NCI-H1930 (cell line): ENCODE data around the gene TRIM38.
"Not testable (repeated sequence)": the region's sequence is repeated elsewhere in the genome, so short reads cannot be mapped to it uniquely, and the experiment has no call there.

ENCODE experiments used
- DNase-seq, 2 experiments: peaks; one replicate each; lab custom pipeline; 2025; lab: John Stamatoyannopoulos, UW

TRIM38 gene

GRCh38 chr6:25962149-25963127, at the start of gene TRIM38:
TRIM38 (plus strand) TSS chr6:25962802; CDS start chr6:25966523, 3,721 bp downstream.
- DNase-seq, result no peak

- DNase-seq, result no peak
Observed at GRCh38 chr6:25913741-25914140, 48.9 kb upstream of the TRIM38 start.

- no peak for DNase-seq
Observed at GRCh38 chr6:25916330-25916729, 46.3 kb upstream of the TRIM38 start.

- no peak for DNase-seq
Observed at GRCh38 chr6:25916789-25917490, 45.7 kb upstream of the TRIM38 start.

GRCh38 chr6:25918083-25918683, 44.4 kb upstream of the TRIM38 start:
- no peak for DNase-seq

GRCh38 chr6:25919657-25920056, 42.9 kb upstream of the TRIM38 start:
- DNase-seq, result no peak

- no peak for DNase-seq
Observed at GRCh38 chr6:25921525-25922203, 40.9 kb upstream of the TRIM38 start.

GRCh38 chr6:25922301-25922700, 40.3 kb upstream of the TRIM38 start:
- DNase-seq, result no peak

GRCh38 chr6:25925876-25926275, 36.7 kb upstream of the TRIM38 start:
- DNase-seq, result no peak

GRCh38 chr6:25927178-25927577, 35.4 kb upstream of the TRIM38 start:
- no peak for DNase-seq

- DNase-seq, result no peak
Observed at GRCh38 chr6:25927756-25928216, 34.8 kb upstream of the TRIM38 start.

- DNase-seq, result no peak
Observed at GRCh38 chr6:25928562-25929324, 33.9 kb upstream of the TRIM38 start.

GRCh38 chr6:25929785-25930184, 32.8 kb upstream of the TRIM38 start:
- not testable (repeated sequence) for DNase-seq

GRCh38 chr6:25930532-25931410, 31.8 kb upstream of the TRIM38 start, which contains the start of gene SLC17A2:
SLC17A2 (minus strand) TSS chr6:25930691; CDS start chr6:25925796, 4,895 bp downstream.
- no peak for DNase-seq

GRCh38 chr6:25931411-25931709, 31.2 kb upstream of the TRIM38 start:
- no peak for DNase-seq

- no peak for DNase-seq
Observed at GRCh38 chr6:25934156-25934555, 28.4 kb upstream of the TRIM38 start.

GRCh38 chr6:25934735-25935313, 27.8 kb upstream of the TRIM38 start:
- DNase-seq, result no peak

GRCh38 chr6:25935953-25936352, 26.6 kb upstream of the TRIM38 start:
- no peak for DNase-seq

GRCh38 chr6:25939593-25939992, 23.0 kb upstream of the TRIM38 start:
- DNase-seq, result no peak
